Stimulated activated CD8-positive, alpha-beta memory T cell treated with anti-CD3 and anti-CD28 coated beads, Interleukin-12 subunit alpha, Interleukin-12 subunit beta, amount 100 ng/mL, for 1 hour (primary cell): Measurements from ENCODE around the gene TTBK1.

Experiments
- DNase-seq: peaks from one replicate; pipeline ENCODE4 v3.0.0-alpha.2; 2020; ENCODE audit warnings: low read depth

TTBK1 gene

GRCh38 chr6:43255408-43256054, 12.2 kb downstream of the TTBK1 start:
- no peak for DNase-seq

GRCh38 chr6:43256670-43257366, 13.5 kb downstream of the TTBK1 start:
- DNase-seq = no peak

GRCh38 chr6:43257367-43258145, 14.3 kb downstream of the TTBK1 start:
- no peak for DNase-seq

GRCh38 chr6:43258180-43258579, 14.9 kb downstream of the TTBK1 start:
- no peak for DNase-seq

GRCh38 chr6:43258807-43259686, 15.8 kb downstream of the TTBK1 start:
- DNase-seq = no peak

- no peak for DNase-seq
Measured at GRCh38 chr6:43260791-43261190, 17.5 kb downstream of the TTBK1 start.

- DNase-seq = no peak
Measured at GRCh38 chr6:43261198-43261597, 17.9 kb downstream of the TTBK1 start.

- DNase-seq = no peak
Measured at GRCh38 chr6:43262000-43262779, 18.9 kb downstream of the TTBK1 start.

- DNase-seq = no peak
Measured at GRCh38 chr6:43262780-43263313, 19.6 kb downstream of the TTBK1 start.

GRCh38 chr6:43263314-43264178, 20.3 kb downstream of the TTBK1 start:
- DNase-seq = peak; percentile 60

- DNase-seq = no peak
Measured at GRCh38 chr6:43264599-43265145, 21.4 kb downstream of the TTBK1 start.

- DNase-seq = no peak
Measured at GRCh38 chr6:43265564-43265963, 22.3 kb downstream of the TTBK1 start.

GRCh38 chr6:43267619-43268354, 24.5 kb downstream of the TTBK1 start:
- DNase-seq = no peak

GRCh38 chr6:43268355-43268700, 25.0 kb downstream of the TTBK1 start:
- DNase-seq = no peak

GRCh38 chr6:43268782-43269272, 25.5 kb downstream of the TTBK1 start:
- no peak for DNase-seq

GRCh38 chr6:43269273-43270007, 26.2 kb downstream of the TTBK1 start:
- no peak for DNase-seq

GRCh38 chr6:43271103-43271815, 28.0 kb downstream of the TTBK1 start:
- no peak for DNase-seq

GRCh38 chr6:43271944-43272343, 28.7 kb downstream of the TTBK1 start:
- DNase-seq = no peak
